Epithelial cell of esophagus (primary cell): ENCODE results near the gene PMPCA.

Experiments
- DNase-seq: peaks from one replicate; pipeline ENCODE4 v3.0.0; 2010; ENCODE audit warnings: low read depth
- H3K4me3 ChIP-seq: 2 replicates; pipeline ENCODE4 v1.5.1; 2011; ENCODE audit warnings: mild to moderate bottlenecking, low read length, control low read depth
- TF ChIP-seq, protein P1 (sequence below): IDR thresholded peaks from 2 replicates; pipeline ENCODE4 v1.5.1; 2011; ENCODE audit warnings: low read depth, mild to moderate bottlenecking, low read length, control low read depth, inconsistent platforms; ENCODE audit not compliant: insufficient read depth; ENCODE audit errors: missing control alignments

The PMPCA gene

DNA sequence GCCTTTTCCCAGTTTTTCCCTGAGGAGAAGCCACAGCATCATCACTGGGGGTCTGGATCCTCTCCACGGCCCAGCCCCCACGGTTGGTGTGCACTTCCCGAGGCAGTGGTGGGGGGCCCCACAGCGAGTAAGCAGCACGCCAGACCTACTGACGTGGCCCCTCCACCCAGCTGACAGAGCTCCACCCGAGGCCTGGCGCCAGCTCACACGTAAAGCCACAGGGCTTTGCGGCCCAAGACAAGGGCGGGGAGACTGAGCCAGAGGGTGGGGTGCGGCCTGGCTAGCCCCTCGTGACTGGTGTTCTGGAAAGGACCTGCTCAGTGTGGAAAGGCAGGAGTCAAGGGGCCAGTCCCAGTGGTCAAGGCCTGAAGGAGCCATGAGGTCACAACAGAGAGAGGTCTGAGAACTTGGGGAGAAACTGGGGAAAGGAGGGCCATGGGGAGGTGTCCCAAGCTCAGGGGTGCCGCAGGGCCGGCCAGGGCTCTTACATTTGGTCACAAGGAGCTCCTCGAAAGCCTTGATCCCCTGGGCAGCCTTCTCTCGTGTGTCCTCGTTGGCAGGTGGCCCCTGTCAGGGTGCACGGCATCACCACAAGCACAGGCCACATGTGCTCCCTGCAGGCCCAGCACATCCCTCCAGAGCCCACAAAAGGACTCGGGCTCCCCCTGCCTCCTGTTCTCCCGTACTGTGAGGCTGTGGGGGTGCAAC, 16.0 kb upstream of the PMPCA start:
- DNase-seq, result no peak
- TF ChIP-seq, protein P1, sequence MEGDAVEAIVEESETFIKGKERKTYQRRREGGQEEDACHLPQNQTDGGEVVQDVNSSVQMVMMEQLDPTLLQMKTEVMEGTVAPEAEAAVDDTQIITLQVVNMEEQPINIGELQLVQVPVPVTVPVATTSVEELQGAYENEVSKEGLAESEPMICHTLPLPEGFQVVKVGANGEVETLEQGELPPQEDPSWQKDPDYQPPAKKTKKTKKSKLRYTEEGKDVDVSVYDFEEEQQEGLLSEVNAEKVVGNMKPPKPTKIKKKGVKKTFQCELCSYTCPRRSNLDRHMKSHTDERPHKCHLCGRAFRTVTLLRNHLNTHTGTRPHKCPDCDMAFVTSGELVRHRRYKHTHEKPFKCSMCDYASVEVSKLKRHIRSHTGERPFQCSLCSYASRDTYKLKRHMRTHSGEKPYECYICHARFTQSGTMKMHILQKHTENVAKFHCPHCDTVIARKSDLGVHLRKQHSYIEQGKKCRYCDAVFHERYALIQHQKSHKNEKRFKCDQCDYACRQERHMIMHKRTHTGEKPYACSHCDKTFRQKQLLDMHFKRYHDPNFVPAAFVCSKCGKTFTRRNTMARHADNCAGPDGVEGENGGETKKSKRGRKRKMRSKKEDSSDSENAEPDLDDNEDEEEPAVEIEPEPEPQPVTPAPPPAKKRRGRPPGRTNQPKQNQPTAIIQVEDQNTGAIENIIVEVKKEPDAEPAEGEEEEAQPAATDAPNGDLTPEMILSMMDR, result no peak
- no peak overlapping the region for H3K4me3 ChIP-seq

DNA sequence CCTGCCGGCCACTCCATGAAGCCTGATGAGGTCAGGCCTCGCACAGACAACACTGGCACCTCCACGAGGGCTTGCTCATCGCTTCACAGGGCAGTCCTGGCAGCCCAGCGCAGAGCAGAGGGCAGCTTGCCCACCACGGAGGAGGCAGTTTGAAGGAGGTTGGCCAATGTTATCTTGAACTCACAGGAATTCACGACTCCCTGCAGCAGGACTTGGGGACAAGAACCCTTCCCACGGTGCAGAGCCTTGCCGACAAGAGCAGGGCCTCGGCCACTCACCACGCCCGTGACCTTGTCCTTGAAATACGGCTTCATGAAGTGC, 15.5 kb upstream of the PMPCA start:
- DNase-seq, result no peak
- TF ChIP-seq, protein P1, result no peak
- H3K4me3 ChIP-seq, result no peak overlapping the region

DNA sequence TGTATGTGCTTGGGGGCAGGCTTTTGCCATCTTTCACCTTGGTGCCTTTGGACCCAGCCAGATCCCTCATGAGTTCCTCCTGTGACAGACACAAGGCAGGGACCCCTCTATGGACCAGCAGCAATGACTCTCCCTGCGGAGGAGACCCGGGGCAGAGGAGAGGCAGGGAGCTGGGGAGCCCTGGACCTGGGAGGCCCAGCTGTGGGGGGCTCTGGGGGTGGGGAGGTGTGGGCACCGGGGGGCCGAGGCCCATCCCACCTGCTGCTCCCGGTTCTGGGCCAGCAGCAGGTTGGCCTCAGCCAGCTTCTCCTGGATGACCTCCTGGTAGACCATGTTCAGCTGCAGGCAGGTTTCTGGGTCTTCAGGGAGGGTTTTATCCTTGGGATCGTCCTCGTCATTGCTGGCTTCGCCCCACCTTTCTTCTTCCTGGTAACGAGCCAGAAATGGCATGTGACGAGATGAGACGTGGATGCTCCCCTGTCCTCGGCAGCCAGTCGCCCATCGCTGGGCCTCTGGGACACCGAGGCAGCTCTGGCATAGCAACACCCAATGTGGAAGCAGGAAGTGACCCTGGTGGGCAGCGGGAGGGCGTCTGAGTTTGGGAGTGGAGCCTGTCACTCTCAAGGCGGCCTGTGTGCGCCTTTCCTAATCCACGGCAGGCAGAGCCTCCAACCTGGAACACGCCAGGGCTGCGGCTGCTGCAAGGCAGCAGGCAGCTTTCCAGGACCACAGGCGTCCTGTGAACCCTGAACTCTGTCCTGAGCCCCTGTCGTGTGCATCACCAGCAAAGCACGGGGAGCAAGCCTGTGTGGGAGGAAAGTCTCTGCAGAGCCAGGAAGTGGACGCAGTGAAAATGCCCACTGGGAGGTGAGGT, 14.9 kb upstream of the PMPCA start:
- TF ChIP-seq, protein P1, result no peak
- DNase-seq, result no peak
- no peak overlapping the region for H3K4me3 ChIP-seq

DNA sequence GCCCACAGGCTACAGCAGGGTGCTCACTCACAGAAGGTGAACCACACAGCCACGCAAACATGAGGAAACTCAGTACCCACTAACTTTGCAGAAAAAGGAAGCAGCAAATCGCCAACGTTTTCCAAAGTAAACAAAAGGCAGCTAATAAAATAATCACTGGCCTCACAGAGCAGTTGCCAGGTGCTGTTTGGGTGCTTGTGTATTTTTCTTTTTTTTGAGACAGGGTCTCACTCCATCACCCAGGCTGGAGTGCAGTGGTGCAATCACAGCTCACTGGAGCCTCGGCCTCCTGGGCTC, 14.3 kb upstream of the PMPCA start:
- no peak overlapping the region for H3K4me3 ChIP-seq
- DNase-seq, result no peak
- TF ChIP-seq, protein P1, result no peak

DNA sequence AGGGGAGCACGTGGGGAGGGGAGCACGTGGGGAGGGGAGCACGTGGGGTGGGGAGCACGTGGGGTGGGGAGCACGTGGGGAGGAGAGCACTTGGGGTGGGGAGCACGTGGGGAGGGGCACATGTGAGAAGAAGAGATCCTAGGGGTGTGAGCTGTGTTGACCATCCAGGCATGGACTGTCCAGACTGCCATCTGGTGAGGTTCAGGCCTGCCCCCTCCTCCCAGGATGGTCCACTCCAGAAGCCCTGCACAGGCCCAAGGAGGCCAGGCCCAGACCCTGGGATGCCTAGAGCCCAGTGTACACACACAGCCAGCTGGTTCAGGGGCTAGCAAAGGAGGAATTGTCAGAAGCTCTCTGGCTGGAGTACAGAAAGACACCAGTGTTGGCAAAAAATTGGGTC, 12.8 kb upstream of the PMPCA start:
- no peak for DNase-seq
- H3K4me3 ChIP-seq, result no peak overlapping the region
- TF ChIP-seq, protein P1, result no peak

DNA sequence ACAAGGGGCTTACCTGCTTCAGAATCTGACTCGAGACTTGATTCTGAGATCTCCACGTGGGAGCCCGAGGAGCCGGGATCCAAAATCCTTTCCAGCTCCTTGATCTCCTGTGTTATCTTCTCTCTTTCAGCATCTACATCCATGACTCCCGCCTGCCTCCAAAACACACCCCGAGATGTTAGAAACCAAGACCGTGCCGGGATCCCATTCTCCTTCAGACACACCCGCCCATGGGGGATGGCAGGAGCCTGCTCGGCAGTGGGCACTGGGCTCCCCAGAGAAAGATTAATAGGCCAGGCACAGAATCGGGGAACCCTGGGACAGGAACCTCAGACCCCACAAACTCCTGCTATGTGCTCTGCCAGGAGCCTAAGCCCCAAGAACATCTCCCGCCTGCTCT, 12.2 kb upstream of the PMPCA start:
- no peak for DNase-seq
- TF ChIP-seq, protein P1, result no peak
- no peak overlapping the region for H3K4me3 ChIP-seq
